Lower lobe of right lung (tissue), 2 donors: ENCODE results near the gene PAX3. TPM values are rescaled to one million over a fixed set of nuclear protein-coding genes. Genes with fewer than 3 reads are reported as not detected.

ENCODE experiments used
- ATAC-seq, 2 donors: fragments of 200-7000 bp; cut with Tn5 transposase; one replicate each; pipeline ENCODE4 v1.9.1; 2020 to 2022; ENCODE audit warnings: mild to moderate bottlenecking in 2 of 2, moderate library complexity in 2 of 2
- DNase-seq: peaks from one replicate; pipeline ENCODE4 v3.0.0-alpha.2; 2020
- H3K27ac ChIP-seq: fragments of 200-600 bp; one replicate; pipeline ENCODE4 v1.8.0; 2022
- H3K27me3 ChIP-seq: fragments of 200-600 bp; one replicate; pipeline ENCODE4 v1.8.0; 2022; ENCODE audit warnings: low read depth
- H3K36me3 ChIP-seq: fragments of 200-600 bp; one replicate; pipeline ENCODE4 v1.8.0; 2022; ENCODE audit warnings: mild to moderate bottlenecking
- H3K4me1 ChIP-seq: fragments of 200-600 bp; one replicate; pipeline ENCODE4 v1.8.0; 2022
- H3K4me3 ChIP-seq: fragments of 200-600 bp; one replicate; pipeline ENCODE4 v1.8.0; 2022; ENCODE audit warnings: mild to moderate bottlenecking
- H3K9me3 ChIP-seq: fragments of 200-600 bp; one replicate; pipeline ENCODE4 v1.8.0; 2022
- CTCF ChIP-seq: fragments of 200-600 bp; IDR thresholded peaks from one replicate; pipeline ENCODE4 v1.8.0; 2022; ENCODE audit warnings: antibody characterized with exemption, mild to moderate bottlenecking
- intact Hi-C: fragments of 100-400 bp; cut with DNase I; formaldehyde crosslinking; loops from one replicate; pipeline ENCODE4 v1.11.0; 2022
- total RNA-seq: library from RNA; stranded (reverse); fragmentation: NEBNext Ultra II Directional; extraction: Animal tissue kit (Norgen Biotek cat#: 25700); gene quantifications from one replicate; pipeline ENCODE4 v1.2.1, GENCODE V29; 2021
- donor health status: DM: no; HTN: yes; CAD: no; lungs with severe emphysema.

Gene PAX3
- total RNA-seq, 1 donor from 2014 or later, result not detected

DNA sequence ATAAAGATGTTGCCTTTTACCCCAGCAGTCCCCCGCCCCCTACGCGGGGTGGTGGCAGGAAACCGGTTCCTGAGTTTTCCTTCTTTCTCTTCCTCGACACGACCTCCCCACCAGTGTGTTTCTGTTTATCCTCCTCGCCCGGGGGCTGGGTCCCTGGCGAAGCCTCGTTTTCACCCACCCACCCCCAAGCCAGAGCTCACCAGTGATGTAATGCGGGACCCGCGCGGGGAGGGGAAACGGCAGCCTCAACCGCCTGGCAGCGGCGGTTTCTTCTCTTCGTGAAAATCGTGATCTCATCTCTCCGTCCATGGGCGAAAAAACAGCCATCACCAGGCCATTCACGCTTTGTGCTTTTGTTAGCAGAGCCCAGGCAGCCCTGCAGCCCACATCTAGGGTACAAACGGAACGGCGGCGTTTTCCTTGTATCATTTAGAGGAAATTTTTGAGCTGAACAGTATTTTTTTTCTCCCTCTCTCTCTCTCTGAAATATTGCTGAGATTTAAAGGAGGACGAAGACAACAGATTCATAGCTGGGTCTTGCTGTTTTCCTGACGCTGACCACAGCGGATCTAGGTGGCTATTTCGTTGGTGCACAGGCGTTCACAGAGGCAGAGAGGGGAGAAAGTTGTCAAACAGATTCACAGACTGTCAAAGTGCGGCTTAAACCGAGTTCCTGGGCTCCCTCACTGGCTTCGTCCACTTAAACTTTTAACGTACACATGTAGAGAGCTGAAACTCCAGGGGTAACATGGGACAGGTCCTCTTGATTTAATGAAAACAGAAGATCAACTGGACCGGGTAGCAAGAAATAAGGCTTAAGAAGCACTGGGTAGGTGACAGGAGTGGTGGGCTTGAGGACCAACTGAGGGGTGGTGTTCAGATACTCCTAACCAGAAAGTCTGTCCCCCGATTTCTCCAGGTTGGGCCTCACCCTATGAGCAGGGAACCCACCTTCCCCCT is 21.9 kb upstream of the PAX3 start:
- Histone ChIP-seq H3K36me3 (no peaks in the 10 kb centered on the region), H3K4me1 (peaks cover 21% of the 10 kb centered on the region), H3K27ac (no peak overlapping the region), H3K27me3 (peaks cover 38% of the 10 kb centered on the region), H3K4me3 (peak overlapping the region; percentile 57), H3K9me3 (no peaks in the 10 kb centered on the region)
- intact Hi-C loops, result no loop called here
- TF ChIP-seq CTCF, result no peak
- peak in 1 of 2 donors; percentile 11 for ATAC-seq
- DNase-seq, result no peak

DNA sequence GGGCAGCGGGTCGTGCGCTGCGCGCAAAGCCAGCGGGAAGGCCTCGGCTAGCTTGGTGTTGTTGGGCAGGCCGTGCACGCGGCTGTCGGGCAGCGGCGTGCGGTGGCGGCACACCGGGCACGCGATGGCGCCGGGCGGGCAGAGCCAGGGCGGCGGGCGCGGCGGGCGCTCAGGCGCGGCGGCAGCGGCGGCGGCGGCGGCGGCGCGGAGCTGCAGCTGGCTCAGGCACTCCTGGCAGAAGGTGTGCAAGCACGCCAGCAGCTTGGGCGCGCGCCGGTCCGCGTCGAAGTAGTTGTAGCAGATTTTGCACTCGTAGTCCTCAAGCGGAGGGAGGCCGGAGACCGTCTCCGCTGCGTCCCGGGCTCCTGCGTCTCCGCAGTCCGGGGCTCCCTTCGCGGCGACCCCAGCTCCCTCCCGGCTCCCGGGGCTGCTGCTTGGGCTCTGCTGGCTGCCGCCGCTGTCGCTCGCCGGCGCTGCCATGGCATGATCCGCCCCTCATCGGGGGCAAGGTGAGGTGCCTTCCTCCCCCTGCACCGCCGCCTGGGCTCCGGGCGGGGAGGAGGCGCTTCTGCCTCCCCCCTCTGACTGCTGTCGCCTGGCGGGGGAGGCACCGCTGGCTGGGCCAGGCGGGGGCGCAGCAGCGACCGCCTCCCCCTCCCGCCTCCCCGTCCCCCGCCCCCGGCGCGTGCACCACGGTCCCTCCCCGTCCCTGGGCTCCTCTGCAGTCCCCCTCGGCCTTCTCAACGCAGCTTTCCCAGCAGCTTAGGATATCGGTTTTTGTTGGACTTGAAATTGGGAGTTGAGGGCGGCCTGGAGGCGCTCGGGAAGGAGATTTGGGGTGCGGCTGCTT is 21.0 kb upstream of the PAX3 start:
- TF ChIP-seq CTCF, result no peak
- H3K36me3 ChIP-seq, result no peaks in the 10 kb centered on the region
- H3K9me3 ChIP-seq, result no peaks in the 10 kb centered on the region
- H3K4me3 ChIP-seq, result peak overlapping the region; percentile 57
- H3K27ac ChIP-seq, result no peak overlapping the region
- DNase-seq, result no peak
- peak; percentile 40 to 50 for ATAC-seq
- peaks cover 47% of the 10 kb centered on the region for H3K27me3 ChIP-seq
- intact Hi-C loops, result no loop called here
- H3K4me1 ChIP-seq, result peaks cover 21% of the 10 kb centered on the region

GRCh38 chr2:222318712-222319585 is 20.2 kb upstream of the PAX3 start:
- no peak overlapping the region for H3K27ac ChIP-seq
- DNase-seq (no peak), ATAC-seq (peak; percentile 30 to 40)
- TF ChIP-seq CTCF, result peak; percentile 20
- peaks cover 21% of the 10 kb centered on the region for H3K4me1 ChIP-seq
- intact Hi-C loops, result no loop called here
- H3K36me3 ChIP-seq, result no peaks in the 10 kb centered on the region
- no peaks in the 10 kb centered on the region for H3K9me3 ChIP-seq
- H3K4me3 ChIP-seq, result peak overlapping the region; percentile 59
- peaks cover 56% of the 10 kb centered on the region for H3K27me3 ChIP-seq

DNA sequence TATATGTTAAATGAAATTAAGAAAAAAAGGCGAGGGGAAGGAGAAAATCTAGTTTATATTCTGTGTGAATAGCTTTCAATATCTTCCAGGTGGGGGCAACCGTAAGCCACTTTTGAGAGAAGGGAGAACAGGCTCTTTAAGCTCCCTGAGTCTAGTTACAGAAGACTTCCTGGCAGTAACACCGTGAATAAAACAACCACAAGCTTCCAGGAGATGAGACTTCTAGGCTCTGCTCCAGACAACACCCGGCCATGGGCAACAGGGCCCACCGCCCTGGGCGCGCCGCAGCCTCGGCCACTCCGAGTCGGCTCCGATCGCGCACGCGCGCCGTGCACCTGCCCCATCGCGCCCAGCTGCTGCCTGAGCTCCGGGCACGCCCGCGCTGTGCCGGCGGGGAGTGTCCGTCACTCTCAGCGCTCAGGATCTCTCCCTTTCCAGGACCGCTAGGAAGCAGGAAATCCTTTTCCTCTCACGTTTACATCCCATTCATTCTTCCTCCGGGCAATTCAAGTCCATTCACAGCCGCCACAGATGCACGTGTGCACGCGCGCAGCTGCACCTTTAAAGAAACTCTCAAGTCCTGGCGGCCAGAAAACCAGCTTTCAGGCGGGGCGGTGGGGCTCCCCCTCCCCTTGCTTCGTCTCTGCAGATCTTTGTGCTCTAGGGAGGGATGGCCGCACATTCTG is 19.4 kb upstream of the PAX3 start:
- Histone ChIP-seq H3K4me3 (peak overlapping the region; percentile 59), H3K4me1 (peaks cover 21% of the 10 kb centered on the region), H3K27me3 (peaks cover 64% of the 10 kb centered on the region), H3K9me3 (no peaks in the 10 kb centered on the region), H3K27ac (no peak overlapping the region), H3K36me3 (no peaks in the 10 kb centered on the region)
- DNase-seq (no peak), ATAC-seq (peak; percentile 88 to 92)
- intact Hi-C loops, result no loop called here
- TF ChIP-seq CTCF, result peak; percentile 35
